Measurements from ENCODE around the gene C11orf91. TPM values are rescaled to one million over a fixed set of nuclear protein-coding genes. Genes with fewer than 3 reads are reported as not detected.
A peak's percentile ranks its signal among the peaks of the same experiment; 100 is the strongest.

The C11orf91 gene
- total RNA-seq, 2 donors from 2014 or later = 1.0 TPM; not detected in 1

DNA sequence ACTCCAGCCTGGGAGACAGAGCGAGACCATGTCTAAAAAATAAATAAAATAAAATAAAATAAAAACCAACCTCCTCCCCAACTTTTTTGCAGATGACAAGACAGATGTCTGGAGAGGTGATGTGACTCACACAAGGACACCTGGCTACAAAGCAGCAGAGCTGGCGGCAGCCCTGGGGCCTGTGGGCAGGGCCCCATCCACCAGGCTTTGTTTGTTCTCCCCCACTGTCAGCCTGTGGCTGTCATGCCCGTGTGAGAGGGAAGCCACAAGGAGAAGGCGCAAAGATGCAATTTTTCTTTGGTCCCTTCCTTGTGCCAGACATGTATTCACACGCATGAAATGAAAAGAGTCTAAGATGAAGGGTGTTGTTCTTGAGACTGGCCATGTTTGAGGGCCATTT is 19.0 kb upstream of the C11orf91 start:
- Histone ChIP-seq H3K36me3 (ENCODE audit: control insufficient read depth, insufficient read depth, low read length) (peaks cover 47% of the 10 kb centered on the region), H3K27me3 (ENCODE audit: control insufficient read depth, insufficient read depth, low read length, poor library complexity, severe bottlenecking) (no peaks in the 10 kb centered on the region), H3K9ac (ENCODE audit: extremely low read depth, low read length, poor library complexity, severe bottlenecking) (no peak overlapping the region), H3K4me1 (ENCODE audit: control insufficient read depth, insufficient read depth, low read length) (no peaks in the 10 kb centered on the region), H3K9me3 (ENCODE audit: control insufficient read depth, low read length) (no peaks in the 10 kb centered on the region), H3K4me3 (ENCODE audit: low read length) (no peak overlapping the region), H3K27ac (ENCODE audit: low read depth, low read length) (no peak overlapping the region)
- no peak for DNase-seq
- H3K9me3 Mint-ChIP-seq = no peaks in the 10 kb centered on the region
- H3K36me3 Mint-ChIP-seq (ENCODE audit: low read depth) = peaks cover 20% of the 10 kb centered on the region
- WGBS, 2 experiments (ENCODE audit: insufficient coverage in 1 of 2, insufficient read length in 1 of 2) = 91 to 96% methylated on average over 4 of the region's 5 CpGs
- no peak overlapping the region for H3K4me3 Mint-ChIP-seq
- H3K4me1 Mint-ChIP-seq = peaks cover 15% of the 10 kb centered on the region
- no peaks in the 10 kb centered on the region for H3K27me3 Mint-ChIP-seq (ENCODE audit: insufficient read depth)
- H3K27ac Mint-ChIP-seq = no peak overlapping the region
- TF ChIP-seq, protein P1, sequence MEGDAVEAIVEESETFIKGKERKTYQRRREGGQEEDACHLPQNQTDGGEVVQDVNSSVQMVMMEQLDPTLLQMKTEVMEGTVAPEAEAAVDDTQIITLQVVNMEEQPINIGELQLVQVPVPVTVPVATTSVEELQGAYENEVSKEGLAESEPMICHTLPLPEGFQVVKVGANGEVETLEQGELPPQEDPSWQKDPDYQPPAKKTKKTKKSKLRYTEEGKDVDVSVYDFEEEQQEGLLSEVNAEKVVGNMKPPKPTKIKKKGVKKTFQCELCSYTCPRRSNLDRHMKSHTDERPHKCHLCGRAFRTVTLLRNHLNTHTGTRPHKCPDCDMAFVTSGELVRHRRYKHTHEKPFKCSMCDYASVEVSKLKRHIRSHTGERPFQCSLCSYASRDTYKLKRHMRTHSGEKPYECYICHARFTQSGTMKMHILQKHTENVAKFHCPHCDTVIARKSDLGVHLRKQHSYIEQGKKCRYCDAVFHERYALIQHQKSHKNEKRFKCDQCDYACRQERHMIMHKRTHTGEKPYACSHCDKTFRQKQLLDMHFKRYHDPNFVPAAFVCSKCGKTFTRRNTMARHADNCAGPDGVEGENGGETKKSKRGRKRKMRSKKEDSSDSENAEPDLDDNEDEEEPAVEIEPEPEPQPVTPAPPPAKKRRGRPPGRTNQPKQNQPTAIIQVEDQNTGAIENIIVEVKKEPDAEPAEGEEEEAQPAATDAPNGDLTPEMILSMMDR (conservative IDR thresholded peaks at IDR 0.05) = no peak

DNA sequence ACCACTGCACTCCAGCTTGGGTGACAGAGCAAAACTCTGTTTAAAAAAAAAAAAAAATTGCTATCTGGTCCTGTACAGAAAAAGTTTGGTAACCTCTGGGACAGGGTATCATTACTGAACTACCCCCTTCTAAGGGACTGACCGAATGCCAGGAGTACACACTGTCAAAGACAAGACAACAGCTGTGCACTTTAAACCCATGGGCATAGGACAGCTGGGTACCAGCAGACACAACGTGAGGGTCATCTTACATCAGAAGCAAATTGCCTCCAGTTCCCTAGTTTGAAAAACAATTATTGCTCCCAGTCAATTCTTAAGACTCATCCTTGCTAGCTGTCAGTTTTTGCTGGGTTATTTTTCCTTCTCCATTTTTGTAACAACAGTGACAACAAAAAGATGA is 17.8 kb upstream of the C11orf91 start:
- no peak for DNase-seq
- Histone ChIP-seq H3K4me1 (ENCODE audit: control insufficient read depth, insufficient read depth, low read length) (peaks cover 7% of the 10 kb centered on the region), H3K4me3 (ENCODE audit: low read length) (no peak overlapping the region), H3K9me3 (ENCODE audit: control insufficient read depth, low read length) (no peaks in the 10 kb centered on the region), H3K9ac (ENCODE audit: extremely low read depth, low read length, poor library complexity, severe bottlenecking) (no peak overlapping the region), H3K27ac (ENCODE audit: low read depth, low read length) (no peak overlapping the region), H3K36me3 (ENCODE audit: control insufficient read depth, insufficient read depth, low read length) (peaks cover 56% of the 10 kb centered on the region), H3K27me3 (ENCODE audit: control insufficient read depth, insufficient read depth, low read length, poor library complexity, severe bottlenecking) (no peaks in the 10 kb centered on the region)
- Mint-ChIP-seq H3K4me1 (peaks cover 10% of the 10 kb centered on the region), H3K9me3 (no peaks in the 10 kb centered on the region), H3K27me3 (ENCODE audit: insufficient read depth) (no peaks in the 10 kb centered on the region), H3K4me3 (no peak overlapping the region), H3K27ac (no peak overlapping the region), H3K36me3 (ENCODE audit: low read depth) (peaks cover 20% of the 10 kb centered on the region)
- TF ChIP-seq, protein P1 (conservative IDR thresholded peaks at IDR 0.05) = no peak
- WGBS, 2 experiments (ENCODE audit: insufficient coverage in 1 of 2, insufficient read length in 1 of 2) = 90 to 94% methylated on average over 2 of the region's 2 CpGs

DNA sequence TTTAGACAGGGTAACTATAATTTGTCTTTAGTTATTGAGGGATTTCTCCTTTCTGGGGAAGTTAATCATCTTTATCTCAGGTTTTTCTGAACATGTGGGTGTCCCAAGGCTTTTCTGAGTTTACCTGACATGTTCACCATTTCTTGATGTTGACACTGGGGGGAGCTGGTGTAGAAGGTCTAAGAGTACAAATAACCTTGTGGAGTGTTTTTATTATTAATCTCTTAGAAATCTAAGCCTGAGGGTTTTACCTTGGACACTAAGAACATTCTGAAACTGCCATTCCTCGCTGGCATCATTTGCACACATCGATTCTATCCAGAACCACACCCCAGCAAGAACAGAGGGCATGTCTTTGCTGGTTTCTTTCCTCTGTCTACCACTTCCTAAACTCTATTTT is 15.6 kb upstream of the C11orf91 start:
- H3K4me3 ChIP-seq (ENCODE audit: low read length) = no peak overlapping the region
- Mint-ChIP-seq H3K4me3 (no peak overlapping the region), H3K9me3 (no peaks in the 10 kb centered on the region), H3K27me3 (ENCODE audit: insufficient read depth) (no peaks in the 10 kb centered on the region), H3K36me3 (ENCODE audit: low read depth) (peaks cover 19% of the 10 kb centered on the region), H3K4me1 (peaks cover 6% of the 10 kb centered on the region), H3K27ac (no peak overlapping the region)
- H3K9me3 ChIP-seq (ENCODE audit: control insufficient read depth, low read length) = no peaks in the 10 kb centered on the region
- peaks cover 62% of the 10 kb centered on the region for H3K36me3 ChIP-seq (ENCODE audit: control insufficient read depth, insufficient read depth, low read length)
- H3K4me1 ChIP-seq (ENCODE audit: control insufficient read depth, insufficient read depth, low read length) = peaks cover 7% of the 10 kb centered on the region
- TF ChIP-seq, protein P1 (conservative IDR thresholded peaks at IDR 0.05) = peak; percentile 59
- no peaks in the 10 kb centered on the region for H3K27me3 ChIP-seq (ENCODE audit: control insufficient read depth, insufficient read depth, low read length, poor library complexity, severe bottlenecking)
- 95 to 100% methylated on average over 1 to 2 of the region's 2 CpGs for WGBS, 2 experiments (ENCODE audit: insufficient coverage in 1 of 2, insufficient read length in 1 of 2)
- H3K27ac ChIP-seq (ENCODE audit: low read depth, low read length) = no peak overlapping the region
- no peak overlapping the region for H3K9ac ChIP-seq (ENCODE audit: extremely low read depth, low read length, poor library complexity, severe bottlenecking)
- no peak for DNase-seq
